ENCODE measurements around the gene FXR2.

Gene FXR2

GRCh38 chr17:7588553-7589203 lies 26.0 kb downstream of the FXR2 start:
- no peak overlapping the region for H3K4me3 ChIP-seq (ENCODE audit: low read depth, low read length)
- no peak for TF ChIP-seq CTCF (IDR thresholded peaks at IDR 0.05; ENCODE audit: borderline replicate concordance, insufficient read depth, low read depth, low read length)

- TF ChIP-seq CTCF (IDR thresholded peaks at IDR 0.05; ENCODE audit: borderline replicate concordance, insufficient read depth, low read depth, low read length) = no peak
- no peak overlapping the region for H3K4me3 ChIP-seq (ENCODE audit: low read depth, low read length)
These were observed 27.1 kb downstream of the FXR2 start for GRCh38 chr17:7587420-7588151.

GRCh38 chr17:7586673-7587419 lies 27.9 kb downstream of the FXR2 start:
- peak; percentile 53; the same call in 1 of the 2 replicates for TF ChIP-seq CTCF (IDR thresholded peaks at IDR 0.05; ENCODE audit: borderline replicate concordance, insufficient read depth, low read depth, low read length)
- H3K4me3 ChIP-seq (ENCODE audit: low read depth, low read length) = no peak overlapping the region

- no peak for TF ChIP-seq CTCF (IDR thresholded peaks at IDR 0.05; ENCODE audit: borderline replicate concordance, insufficient read depth, low read depth, low read length)
- peak within 1 kb of the TSS; percentile 70 for H3K4me3 ChIP-seq (ENCODE audit: low read depth, low read length)
These were observed 31.2 kb downstream of the FXR2 start, which contains the start of gene MPDU1 for GRCh38 chr17:7583253-7584109. TSS of gene MPDU1 (plus strand) at chr17:7583852. CDS start at chr17:7583863, 11 bp downstream.

- TF ChIP-seq CTCF (IDR thresholded peaks at IDR 0.05; ENCODE audit: borderline replicate concordance, insufficient read depth, low read depth, low read length) = no peak
- H3K4me3 ChIP-seq (ENCODE audit: low read depth, low read length) = peak overlapping the region; percentile 70
These were observed 32.1 kb downstream of the FXR2 start for GRCh38 chr17:7582396-7583252.
